HepG2 (cell line): ENCODE data around the gene PRKCD. TPM values are rescaled to one million over a fixed set of nuclear protein-coding genes. Genes with fewer than 3 reads are reported as not detected.
A peak's percentile ranks its signal among the peaks of the same experiment; 100 is the strongest.

Experiments used
- CBFB ChIP-seq: sonication (generic); formaldehyde crosslinking; IDR thresholded peaks from 2 replicates; pipeline ENCODE4 v1.4.0; 2020; ENCODE audit warnings: missing genetic modification reagents
- DRAP1 ChIP-seq: IDR thresholded peaks from 2 replicates; pipeline ENCODE4 v1.6.1; 2016; ENCODE audit warnings: missing genetic modification reagents, missing compliant biosample characterization
- HES4 ChIP-seq: sonication (generic); formaldehyde crosslinking; IDR thresholded peaks from 2 replicates; pipeline ENCODE4 v1.9.0; 2021; ENCODE audit warnings: mild to moderate bottlenecking, missing genetic modification reagents, borderline replicate concordance
- HMGXB4 ChIP-seq, 2 experiments: sonication (generic) in 1 of 2; formaldehyde crosslinking in 1 of 2; IDR thresholded peaks; 2 replicates each; pipeline versions ENCODE4 v1.4.0 to v1.6.1; 2018 to 2020; ENCODE audit warnings: missing genetic modification reagents in 2 of 2, borderline replicate concordance in 1 of 2, low read depth in 1 of 2, mild to moderate bottlenecking in 1 of 2, missing biosample characterization in 1 of 2
- HOXA5 ChIP-seq: sonication (generic); formaldehyde crosslinking; IDR thresholded peaks from 2 replicates; pipeline ENCODE4 v1.4.0; 2020; ENCODE audit warnings: missing genetic modification reagents
- MBD4 ChIP-seq: IDR thresholded peaks from 2 replicates; pipeline ENCODE4 v1.6.1; 2012; ENCODE audit warnings: low read length, inconsistent platforms, borderline replicate concordance
- NR0B2 ChIP-seq: sonication (generic); formaldehyde crosslinking; IDR thresholded peaks from 2 replicates; pipeline ENCODE4 v1.4.0; 2020; ENCODE audit warnings: mild to moderate bottlenecking, missing genetic modification reagents
- TBX3 ChIP-seq: fragments of 450-650 bp; IDR thresholded peaks from 2 replicates; pipeline ENCODE4 v1.6.1; 2017; ENCODE audit warnings: antibody characterized with exemption, mild to moderate bottlenecking, inconsistent platforms, borderline replicate concordance
- ZBTB43 ChIP-seq: sonication (generic); formaldehyde crosslinking; conservative IDR thresholded peaks from 2 replicates; pipeline ENCODE4 v1.4.0; 2020; ENCODE audit warnings: missing genetic modification reagents
- ZFP91 ChIP-seq: sonication (generic); formaldehyde crosslinking; IDR thresholded peaks from 2 replicates; pipeline ENCODE4 v1.9.0; 2022; ENCODE audit warnings: missing genetic modification reagents, mild to moderate bottlenecking, borderline replicate concordance
- ZFX ChIP-seq: sonication (generic); formaldehyde crosslinking; IDR thresholded peaks from 2 replicates; pipeline ENCODE4 v1.4.0; 2020; ENCODE audit warnings: mild to moderate bottlenecking, low read depth, missing genetic modification reagents, moderate library complexity
- ZNF550 ChIP-seq: sonication (generic); formaldehyde crosslinking; IDR thresholded peaks from 2 replicates; pipeline ENCODE4 v1.4.0; 2020; ENCODE audit warnings: mild to moderate bottlenecking, missing genetic modification reagents, borderline replicate concordance
- ZNF644 ChIP-seq: IDR thresholded peaks from 2 replicates; pipeline ENCODE4 v1.6.1; 2016; ENCODE audit warnings: low read depth
- polyA plus RNA-seq, 8 experiments: library from polyadenylated mRNA; depleted of rRNA in 3 of 8; stranded (reverse) in 7 of 8; unstranded in 1 of 8; fragments of >200 nt; fragmentation: Illumina TruSeq in 4 of 8; extraction: Trizol in 4 of 8; gene quantifications; 2 replicates each; pipeline versions ENCODE4 v1.2.1 to v1.2.3, GENCODE V29; 2011 to 2016; ENCODE audit warnings: low read depth in 4 of 8, missing spikeins in 1 of 8, mixed read lengths in 1 of 8; ENCODE audit not compliant: insufficient read depth in 1 of 8
- total RNA-seq, 5 experiments: library from RNA; depleted of rRNA; stranded (reverse); fragments of >200 nt; fragmentation: Illumina TruSeq; extraction: Trizol; gene quantifications; 2 replicates each; pipeline ENCODE4 v1.2.3, GENCODE V29; 2016; ENCODE audit warnings: low read depth in 1 of 5
- TF ChIP-seq, protein P1 (sequence below): sonication (generic); formaldehyde crosslinking; IDR thresholded peaks from 2 replicates; pipeline ENCODE4 v1.4.0; 2020; ENCODE audit warnings: missing genetic modification reagents, mild to moderate bottlenecking, borderline replicate concordance
- TF ChIP-seq, protein P2 (sequence below): IDR thresholded peaks from 2 replicates; pipeline ENCODE4 v1.6.1; 2016; ENCODE audit warnings: mild to moderate bottlenecking
- TF ChIP-seq, protein P3 (sequence below): sonication (generic); formaldehyde crosslinking; IDR thresholded peaks from 2 replicates; pipeline ENCODE4 v1.5.0; 2020; ENCODE audit warnings: mild to moderate bottlenecking, missing genetic modification reagents

The PRKCD gene
- total and polyA plus RNA-seq, 2 of the 13 experiments (the other 11 are each of a cell fraction or from before 2014, with no cell fraction given) = 1.6 to 40.7 TPM

DNA sequence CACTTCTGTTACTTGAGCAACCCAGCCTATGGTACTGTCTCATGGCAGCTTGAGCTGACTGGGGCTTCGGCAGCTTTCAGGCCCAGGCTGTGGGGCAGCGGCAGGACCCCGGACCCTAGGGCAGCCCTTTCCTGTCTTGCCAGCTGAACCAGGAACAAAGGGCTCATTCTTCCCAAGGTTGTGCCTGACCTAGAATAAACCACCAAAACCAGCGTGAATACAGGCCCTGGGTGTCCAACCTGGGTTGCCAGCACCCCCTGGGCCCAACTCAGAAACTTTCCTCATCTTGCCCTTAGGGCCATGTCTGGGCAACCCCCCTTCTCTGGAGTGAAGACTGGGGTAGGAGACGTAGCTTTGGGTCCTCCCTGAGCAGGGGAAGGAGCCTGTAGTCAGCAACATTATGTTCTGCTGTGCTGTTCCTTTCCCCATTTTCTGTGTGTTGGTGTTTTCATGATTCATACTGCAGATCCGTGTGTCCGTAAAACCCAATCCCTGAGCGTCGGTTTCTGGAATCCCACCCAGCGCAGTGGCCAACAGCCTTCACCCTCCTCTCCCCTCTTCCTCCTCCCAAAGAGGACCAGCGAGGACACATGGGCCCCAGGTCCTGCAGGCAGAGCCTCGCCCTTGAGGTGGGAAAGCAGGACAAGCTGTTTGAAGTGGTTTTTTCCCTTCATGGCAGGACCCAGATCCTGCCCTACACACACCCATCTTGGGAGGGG, 61.3 kb downstream of the PRKCD start (continued):
- TF ChIP-seq, protein P1, sequence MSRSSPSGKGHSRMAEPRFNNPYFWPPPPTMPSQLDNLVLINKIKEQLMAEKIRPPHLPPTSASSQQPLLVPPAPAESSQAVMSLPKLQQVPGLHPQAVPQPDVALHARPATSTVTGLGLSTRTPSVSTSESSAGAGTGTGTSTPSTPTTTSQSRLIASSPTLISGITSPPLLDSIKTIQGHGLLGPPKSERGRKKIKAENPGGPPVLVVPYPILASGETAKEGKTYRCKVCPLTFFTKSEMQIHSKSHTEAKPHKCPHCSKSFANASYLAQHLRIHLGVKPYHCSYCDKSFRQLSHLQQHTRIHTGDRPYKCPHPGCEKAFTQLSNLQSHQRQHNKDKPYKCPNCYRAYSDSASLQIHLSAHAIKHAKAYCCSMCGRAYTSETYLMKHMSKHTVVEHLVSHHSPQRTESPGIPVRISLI (CRISPR knock-in tag) = no peak
- TF ChIP-seq HES4 (CRISPR knock-in tag) (no peak), CBFB (CRISPR knock-in tag) (no peak), ZBTB43 (peak; percentile 57; the same call in 1 of the 2 replicates), MBD4 (no peak), HMGXB4 (CRISPR knock-in tag; IDR thresholded peaks at IDR 0.05; ENCODE audit: borderline replicate concordance in 1 of 2, low read depth in 1 of 2) (peak in 1 of 2 experiments; percentile 39; a peak in 1 of 4 replicates), ZNF550 (CRISPR knock-in tag) (no peak), ZNF644 (CRISPR knock-in tag) (0 out of 2 replicates have a peak, but pooled peaks have one; percentile 44), ZFP91 (CRISPR knock-in tag) (peak; percentile 9; the same call in 1 of the 2 replicates), NR0B2 (CRISPR knock-in tag) (no peak), ZFX (CRISPR knock-in tag) (peak; percentile 77), HOXA5 (CRISPR knock-in tag) (no peak; the same call in 1 of the 2 replicates), DRAP1 (CRISPR knock-in tag) (no peak), TBX3 (no peak)
- TF ChIP-seq, protein P2, sequence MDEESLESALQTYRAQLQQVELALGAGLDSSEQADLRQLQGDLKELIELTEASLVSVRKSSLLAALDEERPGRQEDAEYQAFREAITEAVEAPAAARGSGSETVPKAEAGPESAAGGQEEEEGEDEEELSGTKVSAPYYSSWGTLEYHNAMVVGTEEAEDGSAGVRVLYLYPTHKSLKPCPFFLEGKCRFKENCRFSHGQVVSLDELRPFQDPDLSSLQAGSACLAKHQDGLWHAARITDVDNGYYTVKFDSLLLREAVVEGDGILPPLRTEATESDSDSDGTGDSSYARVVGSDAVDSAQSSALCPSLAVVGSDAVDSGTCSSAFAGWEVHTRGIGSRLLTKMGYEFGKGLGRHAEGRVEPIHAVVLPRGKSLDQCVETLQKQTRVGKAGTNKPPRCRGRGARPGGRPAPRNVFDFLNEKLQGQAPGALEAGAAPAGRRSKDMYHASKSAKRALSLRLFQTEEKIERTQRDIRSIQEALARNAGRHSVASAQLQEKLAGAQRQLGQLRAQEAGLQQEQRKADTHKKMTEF = no peak
- TF ChIP-seq, protein P3, sequence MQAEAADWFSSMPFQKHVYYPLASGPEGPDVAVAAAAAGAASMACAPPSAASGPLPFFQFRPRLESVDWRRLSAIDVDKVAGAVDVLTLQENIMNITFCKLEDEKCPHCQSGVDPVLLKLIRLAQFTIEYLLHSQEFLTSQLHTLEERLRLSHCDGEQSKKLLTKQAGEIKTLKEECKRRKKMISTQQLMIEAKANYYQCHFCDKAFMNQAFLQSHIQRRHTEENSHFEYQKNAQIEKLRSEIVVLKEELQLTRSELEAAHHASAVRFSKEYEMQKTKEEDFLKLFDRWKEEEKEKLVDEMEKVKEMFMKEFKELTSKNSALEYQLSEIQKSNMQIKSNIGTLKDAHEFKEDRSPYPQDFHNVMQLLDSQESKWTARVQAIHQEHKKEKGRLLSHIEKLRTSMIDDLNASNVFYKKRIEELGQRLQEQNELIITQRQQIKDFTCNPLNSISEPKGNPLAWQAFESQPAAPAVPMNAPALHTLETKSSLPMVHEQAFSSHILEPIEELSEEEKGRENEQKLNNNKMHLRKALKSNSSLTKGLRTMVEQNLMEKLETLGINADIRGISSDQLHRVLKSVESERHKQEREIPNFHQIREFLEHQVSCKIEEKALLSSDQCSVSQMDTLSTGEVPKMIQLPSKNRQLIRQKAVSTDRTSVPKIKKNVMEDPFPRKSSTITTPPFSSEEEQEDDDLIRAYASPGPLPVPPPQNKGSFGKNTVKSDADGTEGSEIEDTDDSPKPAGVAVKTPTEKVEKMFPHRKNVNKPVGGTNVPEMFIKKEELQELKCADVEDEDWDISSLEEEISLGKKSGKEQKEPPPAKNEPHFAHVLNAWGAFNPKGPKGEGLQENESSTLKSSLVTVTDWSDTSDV = 0 out of 2 replicates have a peak, but pooled peaks have one; percentile 67
